Measurements from ENCODE around the gene PRICKLE1. TPM values are rescaled to one million over a fixed set of nuclear protein-coding genes. Genes with fewer than 3 reads are reported as not detected.

Gene PRICKLE1
- total RNA-seq, 3 donors from 2014 or later: 0.93 to 7.1 (median 4.4) TPM

DNA sequence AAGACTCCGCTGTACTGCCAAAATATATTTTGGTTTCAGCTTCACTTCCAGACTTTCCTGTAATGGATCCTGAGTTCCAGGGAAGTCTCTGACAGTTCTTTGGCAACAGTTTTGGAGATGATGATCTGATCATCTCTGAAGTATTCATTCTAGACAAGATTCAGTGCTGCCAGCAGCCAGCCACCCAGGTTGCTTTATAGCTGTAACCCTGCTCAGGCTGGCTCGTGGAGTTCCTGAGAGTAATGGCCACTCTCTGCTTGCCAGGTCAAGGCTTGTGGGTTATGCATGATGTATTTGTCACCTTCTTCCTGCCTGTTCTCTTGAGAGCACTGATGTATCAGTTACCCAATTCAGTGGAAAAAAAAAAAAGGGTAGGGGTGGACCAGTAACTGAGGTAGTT lies 139.3 kb downstream of the PRICKLE1 start:
- intact Hi-C loops (cut with DNase I, micrococcal nuclease): no loop called here
- TF ChIP-seq CTCF (IDR thresholded peaks at IDR 0.05): no peak
- no peaks in the 10 kb centered on the region for H3K4me1 ChIP-seq (ENCODE audit: low read depth)
- no peaks in the 10 kb centered on the region for H3K9me3 ChIP-seq
- no peaks in the 10 kb centered on the region for H3K36me3 ChIP-seq (ENCODE audit: low read depth)
- no peak for ATAC-seq
- no peak overlapping the region for H3K4me3 ChIP-seq
- no peak for DNase-seq

GRCh38 chr12:42448841-42449240 lies 140.7 kb downstream of the PRICKLE1 start:
- TF ChIP-seq CTCF (IDR thresholded peaks at IDR 0.05): no peak
- no peaks in the 10 kb centered on the region for H3K9me3 ChIP-seq
- no peak overlapping the region for H3K4me3 ChIP-seq
- DNase-seq (no peak), ATAC-seq (no peak)
- intact Hi-C loops (cut with DNase I, micrococcal nuclease): no loop called here
- no peaks in the 10 kb centered on the region for H3K36me3 ChIP-seq (ENCODE audit: low read depth)
- no peaks in the 10 kb centered on the region for H3K4me1 ChIP-seq (ENCODE audit: low read depth)

DNA sequence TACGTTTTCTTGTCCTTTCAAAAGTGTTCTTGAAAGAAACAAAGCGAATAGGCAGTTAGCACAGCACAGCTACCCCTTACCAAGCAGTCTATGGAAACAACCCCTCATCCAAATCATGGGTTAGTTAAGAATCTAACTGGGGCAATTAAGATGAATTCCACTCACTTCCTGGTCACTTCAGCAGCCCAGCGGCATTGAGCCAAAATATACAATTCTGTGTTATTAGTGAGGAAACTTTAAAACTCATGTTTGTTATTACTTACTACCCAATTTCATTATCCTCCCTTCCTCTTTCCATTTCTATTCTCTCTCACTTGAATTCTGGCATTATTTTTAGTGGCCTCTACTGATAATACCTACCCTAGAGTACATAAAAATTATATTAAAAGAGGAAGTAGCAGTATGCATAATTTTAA lies 142.2 kb downstream of the PRICKLE1 start:
- intact Hi-C loops (cut with DNase I, micrococcal nuclease): no loop called here
- DNase-seq (no peak), ATAC-seq (no peak)
- H3K4me1 ChIP-seq (ENCODE audit: low read depth): no peaks in the 10 kb centered on the region
- H3K36me3 ChIP-seq (ENCODE audit: low read depth): no peaks in the 10 kb centered on the region
- no peaks in the 10 kb centered on the region for H3K9me3 ChIP-seq
- no peak overlapping the region for H3K4me3 ChIP-seq
- no peak for TF ChIP-seq CTCF (IDR thresholded peaks at IDR 0.05)

DNA sequence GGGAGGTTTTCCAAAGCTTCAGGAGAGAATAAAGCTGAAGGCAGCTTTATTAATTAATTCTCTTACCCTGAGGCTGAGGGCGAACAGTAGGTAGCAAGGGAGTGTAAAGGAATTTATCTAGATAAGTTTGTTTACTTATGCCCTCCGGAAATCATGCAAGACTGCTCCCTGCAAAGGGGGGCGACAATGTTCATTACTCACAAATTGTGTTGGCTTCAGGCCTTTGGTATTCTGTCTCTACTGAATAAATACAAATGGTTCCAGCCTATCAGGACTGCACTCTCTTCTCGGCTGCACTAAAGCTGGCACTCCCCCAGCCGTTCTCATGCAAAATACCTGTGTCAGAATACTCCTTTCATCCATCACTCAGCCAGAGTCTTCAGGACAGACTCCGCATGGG lies 142.8 kb downstream of the PRICKLE1 start:
- no peaks in the 10 kb centered on the region for H3K36me3 ChIP-seq (ENCODE audit: low read depth)
- no peaks in the 10 kb centered on the region for H3K4me1 ChIP-seq (ENCODE audit: low read depth)
- H3K9me3 ChIP-seq: no peaks in the 10 kb centered on the region
- intact Hi-C loops (cut with DNase I, micrococcal nuclease): no loop called here
- H3K4me3 ChIP-seq: no peak overlapping the region
- ATAC-seq (no peak), DNase-seq (no peak)
- no peak for TF ChIP-seq CTCF (IDR thresholded peaks at IDR 0.05)

- Histone ChIP-seq H3K9me3 (no peaks in the 10 kb centered on the region), H3K4me1 (ENCODE audit: low read depth) (no peaks in the 10 kb centered on the region), H3K36me3 (ENCODE audit: low read depth) (no peaks in the 10 kb centered on the region), H3K4me3 (no peak overlapping the region)
- DNase-seq (no peak), ATAC-seq (no peak)
- intact Hi-C loops (cut with DNase I, micrococcal nuclease): no loop called here
- no peak for TF ChIP-seq CTCF (IDR thresholded peaks at IDR 0.05)
Measured at GRCh38 chr12:42445891-42446290, 143.7 kb downstream of the PRICKLE1 start.

Measured in mucosa of descending colon (tissue), 3 donors.